GM21528 (cell line): ENCODE measurements around the gene RYR2.

Experiments used
- ATAC-seq: cut with Tn5 transposase; IDR thresholded peaks from one replicate; pipeline ENCODE4 v1.9.1; 2021; ENCODE audit warnings: mild to moderate bottlenecking, moderate library complexity; ENCODE audit not compliant: unreplicated experiment, low FRiP score

The RYR2 gene

GRCh38 chr1:237692255-237692654 lies 650.3 kb downstream of the RYR2 start:
- ATAC-seq: no peak

GRCh38 chr1:237695878-237696277 lies 653.9 kb downstream of the RYR2 start:
- ATAC-seq: no peak

DNA sequence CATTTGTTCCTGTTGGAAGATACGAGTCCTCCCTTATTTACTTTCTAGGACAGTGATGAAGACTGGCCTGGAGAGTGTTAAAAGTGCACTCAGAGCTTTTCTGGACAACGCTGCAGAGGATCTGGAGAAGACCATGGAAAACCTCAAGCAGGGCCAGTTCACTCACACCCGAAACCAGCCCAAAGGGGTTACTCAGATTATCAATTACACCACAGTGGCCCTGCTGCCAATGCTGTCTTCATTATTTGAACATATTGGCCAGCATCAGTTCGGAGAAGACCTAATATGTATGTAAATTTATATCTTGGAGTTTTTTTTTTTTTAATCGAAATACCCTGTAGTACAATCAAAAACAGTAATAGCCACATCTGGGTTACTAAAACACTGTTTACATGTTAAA lies 658.2 kb downstream of the RYR2 start:
- no peak for ATAC-seq

DNA sequence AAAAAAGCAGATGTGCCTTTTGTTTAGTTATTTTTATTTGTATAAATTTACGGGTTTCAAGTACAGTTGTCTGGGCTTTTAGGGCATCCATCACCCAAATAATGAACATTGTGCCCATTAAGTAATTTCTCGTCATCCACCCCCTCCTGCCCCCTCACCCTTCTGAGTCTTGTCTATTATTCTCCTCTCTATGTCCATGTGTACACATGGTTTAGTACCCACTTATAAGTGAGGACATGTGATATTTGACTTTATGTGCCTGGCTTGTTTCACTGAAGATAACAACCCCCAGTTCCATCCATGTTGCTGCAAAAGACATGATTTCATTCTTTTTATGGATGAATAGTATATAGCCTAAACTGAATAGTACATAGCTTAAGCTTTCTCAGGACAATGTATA lies 659.5 kb downstream of the RYR2 start:
- no peak for ATAC-seq

DNA sequence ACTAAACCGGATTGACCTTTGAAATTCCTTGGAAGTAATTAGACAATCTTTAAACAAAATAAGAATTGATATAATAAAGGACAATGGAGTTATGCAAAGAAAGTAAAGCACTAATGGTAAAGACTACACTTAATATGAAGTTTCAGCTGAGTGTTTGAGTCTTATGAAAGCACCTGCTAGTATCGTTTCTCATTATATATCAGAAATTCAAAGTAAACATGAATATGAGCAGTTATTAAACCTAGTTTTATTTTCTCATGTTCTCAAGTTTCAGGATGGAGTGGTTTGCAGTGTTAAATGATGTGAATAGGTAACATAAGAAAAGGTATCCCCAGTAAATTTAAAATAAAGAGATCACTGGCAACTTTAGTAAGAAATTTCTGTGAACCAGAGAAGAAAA lies 660.2 kb downstream of the RYR2 start:
- ATAC-seq: no peak

DNA sequence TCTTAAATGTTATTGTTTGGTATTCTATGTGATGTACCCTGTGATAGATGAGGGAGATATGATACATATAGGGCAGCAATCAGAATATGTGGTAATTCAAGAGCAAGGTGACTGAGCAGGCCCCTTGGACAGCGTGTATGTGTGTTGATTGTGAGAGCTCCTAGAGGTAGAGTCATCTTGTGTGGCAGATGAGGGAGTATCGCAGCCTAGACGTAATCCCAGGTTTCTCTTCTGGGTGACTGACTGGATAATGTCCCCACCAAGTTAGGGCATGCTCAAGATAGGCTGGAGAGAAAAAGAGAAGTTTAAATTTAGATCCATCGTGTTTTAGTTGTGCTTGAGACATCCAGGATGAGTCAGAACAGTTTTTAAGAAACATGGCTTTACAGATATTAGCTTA lies 663.5 kb downstream of the RYR2 start:
- ATAC-seq: no peak

- ATAC-seq: no peak
These were observed 667.4 kb downstream of the RYR2 start for GRCh38 chr1:237709355-237709754.

- ATAC-seq: no peak
These were observed 669.3 kb downstream of the RYR2 start for GRCh38 chr1:237711281-237711680.

GRCh38 chr1:237712082-237712481 lies 670.1 kb downstream of the RYR2 start:
- no peak for ATAC-seq

GRCh38 chr1:237712586-237713157 lies 670.7 kb downstream of the RYR2 start:
- ATAC-seq: no peak

GRCh38 chr1:237713916-237714315 lies 671.9 kb downstream of the RYR2 start:
- ATAC-seq: no peak

- ATAC-seq: no peak
These were observed 675.1 kb downstream of the RYR2 start for GRCh38 chr1:237717106-237717505.

DNA sequence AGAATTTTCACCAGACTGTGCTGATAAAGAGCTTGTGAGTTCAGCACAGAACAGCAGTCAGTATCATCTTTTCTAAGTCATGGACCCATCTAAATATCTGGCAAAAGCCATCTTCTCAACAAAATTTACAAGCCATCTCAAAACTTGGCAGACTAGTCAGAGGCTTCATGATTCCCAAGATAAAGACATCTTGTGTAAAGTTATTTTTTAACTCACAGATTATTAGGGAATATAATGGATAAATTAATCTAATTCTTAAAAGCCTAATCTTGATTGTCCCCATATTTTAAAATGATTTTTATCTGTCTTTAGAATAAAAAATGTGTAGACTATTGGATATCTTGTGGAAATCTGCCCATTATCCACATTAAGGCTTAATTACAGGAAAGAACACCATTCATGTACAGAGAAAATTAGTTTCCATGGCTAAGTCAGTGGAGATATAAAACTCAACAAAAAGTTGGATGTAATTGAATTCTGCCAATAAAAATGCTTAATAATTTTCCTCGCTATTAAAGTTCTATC lies 688.9 kb downstream of the RYR2 start:
- ATAC-seq: no peak

DNA sequence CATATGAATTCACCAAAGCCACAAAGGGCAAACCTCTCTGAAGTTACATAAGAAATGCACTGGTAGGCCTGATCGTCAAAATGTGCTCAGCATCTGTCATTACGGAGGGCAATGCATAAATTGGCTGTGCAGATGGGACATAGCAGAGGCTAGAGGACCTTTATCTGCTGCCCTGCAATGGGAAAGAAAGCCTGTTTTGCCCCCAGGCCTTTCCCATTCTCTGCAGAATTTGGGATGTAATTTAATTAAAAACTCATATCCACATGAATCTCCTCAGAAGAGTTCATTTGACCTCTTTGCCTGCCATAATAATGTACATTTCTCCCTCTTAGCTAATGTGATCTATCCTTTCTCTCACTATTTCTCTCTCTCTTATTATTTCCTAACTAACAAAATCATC lies 690.7 kb downstream of the RYR2 start:
- ATAC-seq: no peak

- no peak for ATAC-seq
These were observed 694.5 kb downstream of the RYR2 start for GRCh38 chr1:237736372-237737029.

GRCh38 chr1:237737448-237737847 lies 695.5 kb downstream of the RYR2 start:
- no peak for ATAC-seq

DNA sequence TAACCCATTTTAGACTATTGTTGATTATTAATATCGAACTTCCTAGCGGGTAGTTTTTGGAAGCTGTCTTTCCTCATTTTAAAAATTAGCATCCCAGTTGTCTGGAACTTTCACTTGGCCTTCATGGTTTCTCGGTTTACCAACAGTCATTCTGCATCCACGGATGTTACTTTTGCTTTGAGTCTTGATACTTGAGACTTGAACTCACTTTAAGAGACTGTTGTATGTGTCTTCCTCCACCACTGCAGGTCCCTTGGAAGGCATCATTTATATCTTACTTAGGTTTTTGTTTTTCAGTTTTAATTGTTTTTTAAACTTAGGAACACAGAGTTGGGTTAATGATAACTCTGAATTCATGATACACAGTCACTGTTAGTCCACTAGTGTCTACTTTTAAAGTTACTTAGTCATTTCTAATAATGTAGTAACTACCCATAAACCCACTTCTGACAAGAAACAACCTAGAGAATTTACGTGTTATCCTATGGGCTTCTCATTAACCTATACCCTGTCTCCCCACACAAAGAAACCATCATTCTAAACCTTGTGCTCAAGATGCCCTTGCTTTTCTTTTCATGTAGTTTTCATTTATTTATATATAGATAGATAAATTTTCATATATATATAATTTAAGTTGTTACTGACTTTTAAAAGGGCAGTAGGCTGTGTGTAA lies 696.1 kb downstream of the RYR2 start:
- ATAC-seq: no peak

DNA sequence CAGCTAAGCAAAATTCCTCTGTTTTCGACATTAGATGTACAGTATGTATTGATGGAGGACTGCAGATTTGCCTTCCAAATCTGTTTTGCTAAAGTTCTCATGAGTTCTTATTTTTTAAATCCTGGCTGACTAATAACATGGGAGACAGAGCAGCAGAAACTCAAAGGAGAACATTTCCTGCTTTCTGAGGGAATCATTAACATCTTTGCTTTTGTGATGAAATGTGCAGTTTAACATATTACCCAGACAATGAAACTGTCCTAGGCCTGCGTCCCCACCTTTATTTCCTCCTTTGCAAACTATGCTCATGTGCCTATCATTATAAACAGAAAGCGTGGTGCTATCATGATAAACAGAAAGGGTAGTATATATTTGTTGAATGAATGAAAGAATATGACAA lies 698.9 kb downstream of the RYR2 start:
- ATAC-seq: no peak

DNA sequence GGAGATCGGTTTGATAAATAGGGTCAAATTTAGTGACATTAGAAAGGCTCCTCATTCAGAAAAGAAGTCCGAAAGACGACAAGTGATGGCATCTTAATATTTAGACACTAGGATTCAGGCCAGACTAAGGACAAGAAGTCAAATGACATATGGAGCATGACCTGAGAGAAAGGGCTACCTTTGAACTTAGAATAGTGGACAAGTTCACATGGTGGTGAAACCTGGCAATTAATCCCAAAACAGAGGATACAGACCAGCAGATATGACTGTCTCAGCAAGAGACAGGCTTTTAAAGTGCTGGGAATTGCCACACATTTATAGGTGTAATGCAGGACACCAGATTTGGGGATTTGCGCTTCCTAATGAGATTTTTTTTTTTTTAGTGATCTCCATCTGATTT lies 703.6 kb downstream of the RYR2 start:
- no peak for ATAC-seq

GRCh38 chr1:237748171-237748960 lies 706.4 kb downstream of the RYR2 start:
- no peak for ATAC-seq

- ATAC-seq: no peak
These were observed 707.1 kb downstream of the RYR2 start for GRCh38 chr1:237749122-237749521.
